Ovary (tissue), 3 donors: ENCODE results near the gene TRIM63.

Source experiments
- POLR2A ChIP-seq: fragments of 450-650 bp; IDR thresholded peaks from one replicate; pipeline ENCODE4 v1.6.1; 2017; ENCODE audit warnings: antibody characterized with exemption, mild to moderate bottlenecking, moderate library complexity
- TF ChIP-seq, protein P1 (sequence below), 3 donors: fragments of 450-650 bp in 2 of 3; fragments of 200-600 bp in 1 of 3; IDR thresholded peaks; one replicate each; pipeline versions ENCODE4 v1.5.1 to v1.8.0; 2016 to 2022; ENCODE audit warnings: antibody characterized with exemption in 3 of 3, mild to moderate bottlenecking in 1 of 3
- donor health status: DM: no; HTN: no; CAD: no.

DNA sequence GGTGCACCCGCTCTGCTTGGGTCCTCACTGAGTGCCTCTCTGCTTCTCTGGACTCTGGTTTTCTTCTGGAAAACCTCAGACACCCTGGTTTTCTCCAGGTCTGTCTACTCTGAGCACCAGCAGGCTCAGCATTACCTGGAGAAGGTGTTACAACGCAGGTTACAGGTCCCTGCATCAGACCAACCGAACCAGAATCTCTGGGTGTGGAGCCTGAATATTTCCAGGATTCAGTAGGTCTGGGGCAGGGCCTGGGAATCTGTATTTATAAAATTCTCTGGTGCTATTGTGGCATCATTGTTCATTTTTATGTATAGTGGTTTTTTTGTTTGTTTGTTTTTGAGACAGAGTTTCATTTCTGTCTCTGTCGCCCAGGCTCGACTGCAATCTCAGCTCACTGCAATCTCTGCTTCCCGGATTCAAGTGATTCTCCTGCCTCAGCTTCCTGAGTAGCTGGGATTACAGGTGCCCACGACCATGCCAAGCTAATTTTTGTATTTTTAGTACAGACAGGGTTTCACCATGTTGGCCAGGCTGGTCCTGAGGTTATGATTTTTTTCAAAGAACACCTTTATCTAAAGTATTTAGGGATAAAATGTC lies 20.1 kb downstream of the TRIM63 start:
- TF ChIP-seq, protein P1, sequence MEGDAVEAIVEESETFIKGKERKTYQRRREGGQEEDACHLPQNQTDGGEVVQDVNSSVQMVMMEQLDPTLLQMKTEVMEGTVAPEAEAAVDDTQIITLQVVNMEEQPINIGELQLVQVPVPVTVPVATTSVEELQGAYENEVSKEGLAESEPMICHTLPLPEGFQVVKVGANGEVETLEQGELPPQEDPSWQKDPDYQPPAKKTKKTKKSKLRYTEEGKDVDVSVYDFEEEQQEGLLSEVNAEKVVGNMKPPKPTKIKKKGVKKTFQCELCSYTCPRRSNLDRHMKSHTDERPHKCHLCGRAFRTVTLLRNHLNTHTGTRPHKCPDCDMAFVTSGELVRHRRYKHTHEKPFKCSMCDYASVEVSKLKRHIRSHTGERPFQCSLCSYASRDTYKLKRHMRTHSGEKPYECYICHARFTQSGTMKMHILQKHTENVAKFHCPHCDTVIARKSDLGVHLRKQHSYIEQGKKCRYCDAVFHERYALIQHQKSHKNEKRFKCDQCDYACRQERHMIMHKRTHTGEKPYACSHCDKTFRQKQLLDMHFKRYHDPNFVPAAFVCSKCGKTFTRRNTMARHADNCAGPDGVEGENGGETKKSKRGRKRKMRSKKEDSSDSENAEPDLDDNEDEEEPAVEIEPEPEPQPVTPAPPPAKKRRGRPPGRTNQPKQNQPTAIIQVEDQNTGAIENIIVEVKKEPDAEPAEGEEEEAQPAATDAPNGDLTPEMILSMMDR (IDR thresholded peaks at IDR 0.05), result no peak
- no peak for TF ChIP-seq POLR2A
